Duodenal mucosa (tissue), 2 donors: ENCODE measurements around the gene PLEKHF1.

Experiments
- H3K27ac ChIP-seq: one replicate; pipeline ENCODE4 v1.7.0; 2013; ENCODE audit warnings: low read depth, low read length
- H3K27me3 ChIP-seq, 2 donors: one replicate each; pipeline ENCODE4 v1.7.0; 2013; ENCODE audit warnings: low read length in 2 of 2, control low read depth in 1 of 2; ENCODE audit not compliant: insufficient read depth in 2 of 2, control insufficient read depth in 1 of 2
- H3K36me3 ChIP-seq, 2 donors: one replicate each; pipeline ENCODE4 v1.7.0; 2013; ENCODE audit warnings: low read length in 2 of 2, control low read depth in 1 of 2; ENCODE audit not compliant: insufficient read depth in 2 of 2, control insufficient read depth in 1 of 2
- H3K4me1 ChIP-seq, 2 donors: one replicate each; pipeline ENCODE4 v1.7.0; 2013; ENCODE audit warnings: low read length in 2 of 2, control low read depth in 1 of 2; ENCODE audit not compliant: insufficient read depth in 2 of 2, control insufficient read depth in 1 of 2
- H3K4me3 ChIP-seq, 2 donors: one replicate each; pipeline ENCODE4 v1.7.0; 2013; ENCODE audit warnings: low read length in 2 of 2, low read depth in 1 of 2
- H3K9ac ChIP-seq, 2 donors: one replicate each; pipeline ENCODE4 v1.7.0; 2013; ENCODE audit warnings: low read length in 2 of 2, low read depth in 1 of 2
- H3K9me3 ChIP-seq, 2 donors: one replicate each; pipeline ENCODE4 v1.7.0; 2013; ENCODE audit warnings: low read length in 2 of 2, control low read depth in 1 of 2; ENCODE audit not compliant: control insufficient read depth in 1 of 2

Gene PLEKHF1

GRCh38 chr19:29687897-29688728 lies 22.9 kb downstream of the PLEKHF1 start:
- no peak overlapping the region for H3K4me3 ChIP-seq

DNA sequence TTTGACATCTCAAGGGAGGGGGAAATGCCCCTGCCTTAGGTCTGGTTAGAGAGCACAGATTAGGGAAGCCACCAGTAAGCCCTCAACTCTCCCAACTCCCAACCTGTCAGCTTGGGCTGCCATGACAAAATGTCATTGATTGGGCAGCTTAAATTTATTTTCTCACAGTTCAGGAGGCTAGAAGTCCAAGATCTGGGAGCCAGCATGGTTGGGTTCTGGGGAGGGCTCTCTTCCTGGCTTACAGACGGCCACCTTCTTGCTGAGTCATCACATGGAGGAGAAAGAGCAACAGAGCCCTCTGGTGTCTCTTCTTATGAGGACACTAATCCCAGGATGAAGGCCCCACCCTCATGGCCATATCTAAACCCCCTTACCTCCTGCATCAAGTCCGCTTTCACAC lies 25.6 kb downstream of the PLEKHF1 start:
- H3K4me1 ChIP-seq = no peaks in the 10 kb centered on the region
- H3K36me3 ChIP-seq = peaks cover 0 to 3% of the 10 kb centered on the region in 2 donors
- no peak overlapping the region for H3K27ac ChIP-seq
- no peak overlapping the region for H3K9ac ChIP-seq
- H3K27me3 ChIP-seq = no peaks in the 10 kb centered on the region
- no peak overlapping the region for H3K4me3 ChIP-seq
- peaks cover 0 to 6% of the 10 kb centered on the region in 2 donors for H3K9me3 ChIP-seq

More at GRCh38 chr19:29687897-29688728, 22.9 kb downstream of the PLEKHF1 start:
- Histone ChIP-seq H3K9ac (no peak overlapping the region), H3K27ac (no peak overlapping the region), H3K9me3 (peaks cover 0 to 6% of the 10 kb centered on the region in 2 donors), H3K27me3 (no peaks in the 10 kb centered on the region), H3K36me3 (peaks cover 0 to 3% of the 10 kb centered on the region in 2 donors), H3K4me1 (no peaks in the 10 kb centered on the region)

- Histone ChIP-seq H3K27ac (no peak overlapping the region), H3K4me1 (no peaks in the 10 kb centered on the region), H3K4me3 (no peak overlapping the region), H3K36me3 (peaks cover 0 to 3% of the 10 kb centered on the region in 2 donors), H3K9me3 (peaks cover 0 to 6% of the 10 kb centered on the region in 2 donors), H3K27me3 (no peaks in the 10 kb centered on the region), H3K9ac (no peak overlapping the region)
Measured at GRCh38 chr19:29694161-29694560, 28.9 kb downstream of the PLEKHF1 start.

GRCh38 chr19:29694669-29695627 lies 29.7 kb downstream of the PLEKHF1 start:
- no peak overlapping the region for H3K4me3 ChIP-seq
- peaks cover 0 to 3% of the 10 kb centered on the region in 2 donors for H3K36me3 ChIP-seq
- H3K27ac ChIP-seq = no peak overlapping the region
- H3K9me3 ChIP-seq = peaks cover 0 to 6% of the 10 kb centered on the region in 2 donors
- no peak overlapping the region for H3K9ac ChIP-seq
- H3K27me3 ChIP-seq = no peaks in the 10 kb centered on the region
- H3K4me1 ChIP-seq = no peaks in the 10 kb centered on the region

GRCh38 chr19:29695765-29696564 lies 30.7 kb downstream of the PLEKHF1 start:
- Histone ChIP-seq H3K9me3 (no peaks in the 10 kb centered on the region), H3K9ac (no peak overlapping the region), H3K36me3 (no peaks in the 10 kb centered on the region), H3K27me3 (no peaks in the 10 kb centered on the region), H3K4me3 (no peak overlapping the region), H3K4me1 (no peaks in the 10 kb centered on the region), H3K27ac (no peak overlapping the region)

DNA sequence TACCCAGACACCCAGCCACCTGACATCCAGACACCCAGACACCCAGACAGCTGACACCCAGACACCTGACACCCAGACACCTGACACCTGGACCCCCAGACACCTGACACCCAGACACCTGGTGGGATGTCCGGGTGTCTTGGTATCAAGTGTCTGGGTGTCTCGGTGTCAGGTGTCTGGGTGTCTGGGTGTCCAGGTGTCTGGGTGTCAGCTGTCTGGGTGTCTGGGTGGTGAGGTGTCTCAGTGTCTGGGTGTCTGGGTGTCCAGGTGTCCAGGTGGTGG lies 31.2 kb downstream of the PLEKHF1 start:
- Histone ChIP-seq H3K27me3 (no peaks in the 10 kb centered on the region), H3K4me1 (no peaks in the 10 kb centered on the region), H3K27ac (no peak overlapping the region), H3K9ac (no peak overlapping the region), H3K36me3 (peaks cover 0 to 2% of the 10 kb centered on the region in 2 donors), H3K4me3 (no peak overlapping the region), H3K9me3 (no peaks in the 10 kb centered on the region)

DNA sequence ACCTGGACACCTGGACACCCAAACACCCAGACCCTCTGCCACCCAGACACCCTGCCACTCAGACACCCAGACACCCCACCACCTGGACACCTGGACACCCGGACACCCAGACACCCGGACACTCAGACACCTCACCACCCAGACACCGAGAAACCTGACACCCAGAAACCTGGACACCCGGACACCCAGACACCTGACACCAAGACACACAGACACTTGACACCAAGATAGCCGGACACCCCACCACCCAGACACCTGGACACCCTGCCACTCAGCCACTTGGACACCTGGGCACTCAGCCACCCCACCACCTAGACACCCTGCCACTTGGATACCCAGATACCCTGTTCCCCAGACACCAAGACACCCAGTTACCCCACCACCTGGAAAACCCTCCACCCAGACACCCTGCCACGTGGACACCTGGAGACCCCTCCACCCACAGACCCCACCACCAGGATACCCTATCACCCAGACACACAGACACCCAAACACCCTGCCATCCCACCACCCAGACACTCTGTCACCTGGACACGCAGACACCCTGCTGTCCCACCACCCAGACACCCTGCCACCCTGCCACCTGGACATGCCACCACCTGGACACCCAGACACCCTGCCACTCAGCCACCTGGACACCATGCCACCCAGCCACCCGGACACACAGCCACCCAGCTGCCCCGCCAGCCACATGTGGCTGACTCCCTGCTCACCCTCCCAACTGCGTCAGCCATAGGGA lies 32.4 kb downstream of the PLEKHF1 start:
- Histone ChIP-seq H3K27ac (no peak overlapping the region), H3K9ac (no peak overlapping the region), H3K4me3 (no peak overlapping the region), H3K27me3 (no peaks in the 10 kb centered on the region), H3K9me3 (no peaks in the 10 kb centered on the region), H3K4me1 (no peaks in the 10 kb centered on the region), H3K36me3 (peaks cover 0 to 14% of the 10 kb centered on the region in 2 donors)

GRCh38 chr19:29699861-29700260 lies 34.6 kb downstream of the PLEKHF1 start:
- peaks cover 0 to 4% of the 10 kb centered on the region in 2 donors for H3K4me1 ChIP-seq
- H3K9me3 ChIP-seq = no peaks in the 10 kb centered on the region
- H3K9ac ChIP-seq = no peak overlapping the region
- H3K36me3 ChIP-seq = peaks cover 0 to 21% of the 10 kb centered on the region in 2 donors
- H3K4me3 ChIP-seq = no peak overlapping the region
- no peak overlapping the region for H3K27ac ChIP-seq
- H3K27me3 ChIP-seq = no peaks in the 10 kb centered on the region

DNA sequence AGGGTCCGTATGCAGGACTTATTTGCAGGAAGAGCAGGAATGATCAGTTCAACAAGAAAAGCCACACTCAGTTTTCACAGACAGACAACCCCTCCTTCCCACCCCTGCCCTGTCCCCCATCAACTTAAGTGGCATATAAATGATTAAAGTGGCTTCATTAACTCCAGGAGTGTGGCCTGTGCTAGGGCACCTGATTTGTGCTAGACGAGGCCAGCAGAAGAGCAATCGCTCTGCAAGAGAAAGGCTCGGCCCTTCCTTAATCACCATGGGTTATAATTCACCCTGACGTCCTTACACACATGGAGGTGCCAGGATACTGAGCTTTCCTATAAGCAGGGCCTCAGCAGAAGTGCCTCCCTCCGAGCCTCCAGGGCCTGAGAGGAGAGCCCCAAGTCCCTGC lies 35.2 kb downstream of the PLEKHF1 start:
- Histone ChIP-seq H3K9me3 (no peaks in the 10 kb centered on the region), H3K27me3 (no peaks in the 10 kb centered on the region), H3K4me1 (peaks cover 0 to 7% of the 10 kb centered on the region in 2 donors), H3K27ac (no peak overlapping the region), H3K4me3 (no peak overlapping the region), H3K9ac (no peak overlapping the region), H3K36me3 (peaks cover 0 to 21% of the 10 kb centered on the region in 2 donors)
